ENCODE results near the gene SMO. TPM values are rescaled to one million over a fixed set of nuclear protein-coding genes. Genes with fewer than 3 reads are reported as not detected.
A peak's percentile ranks its signal among the peaks of the same experiment; 100 is the strongest.
"Not testable (repeated sequence)": the region's sequence is repeated elsewhere in the genome, so short reads cannot be mapped to it uniquely, and the experiment has no call there.

The SMO gene
- total RNA-seq, 2 donors from 2014 or later = not detected

GRCh38 chr7:129205987-129206785 lies 17.8 kb downstream of the SMO start:
- H3K27ac Mint-ChIP-seq = no peak overlapping the region
- H3K9me3 ChIP-seq (ENCODE audit: control insufficient read depth, low read length, poor library complexity, severe bottlenecking) = no peaks in the 10 kb centered on the region
- peak; percentile 35 for ATAC-seq
- H3K4me1 Mint-ChIP-seq = peaks cover 5% of the 10 kb centered on the region
- no peak for DNase-seq
- peaks cover 50% of the 10 kb centered on the region for H3K27me3 Mint-ChIP-seq
- H3K36me3 Mint-ChIP-seq (ENCODE audit: low read depth) = no peaks in the 10 kb centered on the region
- H3K4me3 Mint-ChIP-seq = no peak overlapping the region

GRCh38 chr7:129208667-129209066 lies 20.2 kb downstream of the SMO start:
- Mint-ChIP-seq H3K27ac (no peak overlapping the region), H3K36me3 (ENCODE audit: low read depth) (no peaks in the 10 kb centered on the region), H3K4me1 (peaks cover 5% of the 10 kb centered on the region), H3K27me3 (peaks cover 30% of the 10 kb centered on the region), H3K4me3 (no peak overlapping the region)
- DNase-seq (no peak), ATAC-seq (no peak)
- no peaks in the 10 kb centered on the region for H3K9me3 ChIP-seq (ENCODE audit: control insufficient read depth, low read length, poor library complexity, severe bottlenecking)

GRCh38 chr7:129209067-129209926 lies 20.9 kb downstream of the SMO start:
- H3K27me3 Mint-ChIP-seq = peaks cover 32% of the 10 kb centered on the region
- no peak for DNase-seq
- ATAC-seq = no peak

GRCh38 chr7:129210256-129210988 lies 22.0 kb downstream of the SMO start:
- no peak overlapping the region for H3K27ac Mint-ChIP-seq
- H3K4me1 Mint-ChIP-seq = peaks cover 8% of the 10 kb centered on the region
- no peak overlapping the region for H3K4me3 Mint-ChIP-seq
- ATAC-seq (peak; percentile 79), DNase-seq (peak in 2 of 3 donors; percentile 19 to 51)
- peaks cover 3% of the 10 kb centered on the region for H3K36me3 Mint-ChIP-seq (ENCODE audit: low read depth)
- H3K27me3 Mint-ChIP-seq = peaks cover 32% of the 10 kb centered on the region
- no peaks in the 10 kb centered on the region for H3K9me3 ChIP-seq (ENCODE audit: control insufficient read depth, low read length, poor library complexity, severe bottlenecking)

More at GRCh38 chr7:129209067-129209926, 20.9 kb downstream of the SMO start:
- Mint-ChIP-seq H3K4me3 (no peak overlapping the region), H3K36me3 (ENCODE audit: low read depth) (peaks cover 3% of the 10 kb centered on the region), H3K4me1 (peaks cover 8% of the 10 kb centered on the region), H3K27ac (no peak overlapping the region)
- no peaks in the 10 kb centered on the region for H3K9me3 ChIP-seq (ENCODE audit: control insufficient read depth, low read length, poor library complexity, severe bottlenecking)

DNA sequence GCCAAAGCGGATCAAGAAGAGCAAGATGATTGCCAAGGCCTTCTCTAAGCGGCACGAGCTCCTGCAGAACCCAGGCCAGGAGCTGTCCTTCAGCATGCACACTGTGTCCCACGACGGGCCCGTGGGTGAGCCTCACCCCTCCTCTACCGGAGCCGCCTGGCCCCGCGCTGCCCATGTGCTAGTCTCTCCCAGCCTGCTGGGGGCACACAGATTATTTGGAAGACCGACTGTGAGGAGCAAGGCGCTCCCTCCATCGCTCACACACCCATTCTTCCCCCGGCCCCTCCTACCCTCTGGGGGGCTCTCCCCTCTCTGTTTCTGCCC lies 22.5 kb downstream of the SMO start:
- ATAC-seq (no peak), DNase-seq (no peak)
- H3K27me3 Mint-ChIP-seq = peaks cover 32% of the 10 kb centered on the region
- H3K27ac Mint-ChIP-seq = no peak overlapping the region
- no peak overlapping the region for H3K4me3 Mint-ChIP-seq
- H3K9me3 ChIP-seq (ENCODE audit: control insufficient read depth, low read length, poor library complexity, severe bottlenecking) = no peaks in the 10 kb centered on the region
- peaks cover 5% of the 10 kb centered on the region for H3K4me1 Mint-ChIP-seq
- peaks cover 3% of the 10 kb centered on the region for H3K36me3 Mint-ChIP-seq (ENCODE audit: low read depth)

DNA sequence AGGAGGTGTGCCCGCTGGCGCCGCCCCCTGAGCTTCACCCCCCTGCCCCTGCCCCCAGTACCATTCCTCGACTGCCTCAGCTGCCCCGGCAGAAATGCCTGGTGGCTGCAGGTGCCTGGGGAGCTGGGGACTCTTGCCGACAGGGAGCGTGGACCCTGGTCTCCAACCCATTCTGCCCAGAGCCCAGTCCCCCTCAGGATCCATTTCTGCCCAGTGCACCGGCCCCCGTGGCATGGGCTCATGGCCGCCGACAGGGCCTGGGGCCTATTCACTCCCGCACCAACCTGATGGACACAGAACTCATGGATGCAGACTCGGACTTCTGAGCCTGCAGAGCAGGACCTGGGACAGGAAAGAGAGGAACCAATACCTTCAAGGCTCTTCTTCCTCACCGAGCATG lies 23.7 kb downstream of the SMO start:
- peaks cover 28% of the 10 kb centered on the region for H3K27me3 Mint-ChIP-seq
- peaks cover 5% of the 10 kb centered on the region for H3K4me1 Mint-ChIP-seq
- ATAC-seq (no peak), DNase-seq (no peak)
- H3K27ac Mint-ChIP-seq = no peak overlapping the region
- H3K36me3 Mint-ChIP-seq (ENCODE audit: low read depth) = peaks cover 3% of the 10 kb centered on the region
- no peaks in the 10 kb centered on the region for H3K9me3 ChIP-seq (ENCODE audit: control insufficient read depth, low read length, poor library complexity, severe bottlenecking)
- no peak overlapping the region for H3K4me3 Mint-ChIP-seq

DNA sequence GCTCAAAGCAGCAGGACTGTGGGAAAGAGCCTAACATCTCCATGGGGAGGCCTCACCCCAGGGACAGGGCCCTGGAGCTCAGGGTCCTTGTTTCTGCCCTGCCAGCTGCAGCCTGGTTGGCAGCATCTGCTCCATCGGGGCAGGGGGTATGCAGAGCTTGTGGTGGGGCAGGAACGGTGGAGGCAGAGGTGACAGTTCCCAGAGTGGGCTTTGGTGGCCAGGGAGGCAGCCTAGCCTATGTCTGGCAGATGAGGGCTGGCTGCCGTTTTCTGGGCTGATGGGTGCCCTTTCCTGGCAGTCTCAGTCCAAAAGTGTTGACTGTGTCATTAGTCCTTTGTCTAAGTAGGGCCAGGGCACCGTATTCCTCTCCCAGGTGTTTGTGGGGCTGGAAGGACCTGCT lies 24.2 kb downstream of the SMO start:
- ATAC-seq (no peak), DNase-seq (no peak)
- H3K9me3 ChIP-seq (ENCODE audit: control insufficient read depth, low read length, poor library complexity, severe bottlenecking) = no peaks in the 10 kb centered on the region
- Mint-ChIP-seq H3K4me3 (no peak overlapping the region), H3K4me1 (peaks cover 2% of the 10 kb centered on the region), H3K27me3 (peaks cover 25% of the 10 kb centered on the region), H3K27ac (no peak overlapping the region), H3K36me3 (ENCODE audit: low read depth) (peaks cover 3% of the 10 kb centered on the region)

DNA sequence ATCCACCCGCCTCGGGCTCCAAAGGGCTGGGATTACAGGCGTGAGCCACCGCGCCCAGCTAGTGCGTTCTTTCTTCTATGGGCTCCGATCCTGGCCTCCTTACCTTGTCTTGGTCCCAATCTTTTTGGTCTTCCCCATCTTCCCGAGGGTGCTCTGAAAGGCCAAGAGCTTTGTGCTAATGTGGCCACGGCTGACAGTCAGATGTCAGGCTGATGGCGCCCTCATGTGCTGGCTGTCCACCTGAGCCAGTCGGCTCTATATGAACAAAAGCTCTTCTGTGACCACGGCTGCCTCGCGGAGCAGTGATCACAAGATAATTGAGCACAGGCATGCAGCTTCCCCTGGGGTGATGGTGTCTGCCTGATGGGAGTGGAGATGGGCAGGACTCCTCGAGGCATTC lies 25.4 kb downstream of the SMO start:
- no peak for ATAC-seq
- peaks cover 2% of the 10 kb centered on the region for H3K4me1 Mint-ChIP-seq
- peaks cover 30% of the 10 kb centered on the region for H3K27me3 Mint-ChIP-seq
- H3K9me3 ChIP-seq (ENCODE audit: control insufficient read depth, low read length, poor library complexity, severe bottlenecking) = no peaks in the 10 kb centered on the region
- H3K27ac Mint-ChIP-seq = no peak overlapping the region
- H3K36me3 Mint-ChIP-seq (ENCODE audit: low read depth) = peaks cover 5% of the 10 kb centered on the region
- H3K4me3 Mint-ChIP-seq = no peak overlapping the region
- DNase-seq = no peak

DNA sequence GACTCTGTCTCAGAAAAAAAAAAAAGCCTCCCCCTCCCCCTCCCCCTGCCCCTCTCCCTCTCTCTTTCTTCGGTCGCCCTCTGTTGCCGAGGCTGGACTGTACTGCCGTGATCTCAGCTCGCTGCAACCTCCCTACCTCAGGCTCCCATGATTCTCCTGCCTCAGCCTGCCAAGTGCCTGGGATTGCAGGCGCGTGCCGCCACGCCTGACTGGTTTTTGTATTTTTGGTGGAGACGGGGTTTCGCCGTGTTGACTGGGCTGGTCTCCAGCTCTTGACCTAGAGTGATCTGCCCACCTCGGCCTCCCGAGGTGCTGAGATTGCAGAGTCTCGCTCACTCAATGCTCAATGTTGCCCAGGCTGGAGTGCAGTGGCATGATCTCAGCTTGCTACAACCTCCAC lies 27.3 kb downstream of the SMO start:
- not testable (repeated sequence) for H3K4me1 Mint-ChIP-seq; H3K4me3 Mint-ChIP-seq; ATAC-seq; DNase-seq; H3K36me3 Mint-ChIP-seq (ENCODE audit: low read depth); H3K9me3 ChIP-seq (ENCODE audit: control insufficient read depth, low read length, poor library complexity, severe bottlenecking); H3K27ac Mint-ChIP-seq
- peaks cover 15% of the 10 kb centered on the region for H3K27me3 Mint-ChIP-seq

DNA sequence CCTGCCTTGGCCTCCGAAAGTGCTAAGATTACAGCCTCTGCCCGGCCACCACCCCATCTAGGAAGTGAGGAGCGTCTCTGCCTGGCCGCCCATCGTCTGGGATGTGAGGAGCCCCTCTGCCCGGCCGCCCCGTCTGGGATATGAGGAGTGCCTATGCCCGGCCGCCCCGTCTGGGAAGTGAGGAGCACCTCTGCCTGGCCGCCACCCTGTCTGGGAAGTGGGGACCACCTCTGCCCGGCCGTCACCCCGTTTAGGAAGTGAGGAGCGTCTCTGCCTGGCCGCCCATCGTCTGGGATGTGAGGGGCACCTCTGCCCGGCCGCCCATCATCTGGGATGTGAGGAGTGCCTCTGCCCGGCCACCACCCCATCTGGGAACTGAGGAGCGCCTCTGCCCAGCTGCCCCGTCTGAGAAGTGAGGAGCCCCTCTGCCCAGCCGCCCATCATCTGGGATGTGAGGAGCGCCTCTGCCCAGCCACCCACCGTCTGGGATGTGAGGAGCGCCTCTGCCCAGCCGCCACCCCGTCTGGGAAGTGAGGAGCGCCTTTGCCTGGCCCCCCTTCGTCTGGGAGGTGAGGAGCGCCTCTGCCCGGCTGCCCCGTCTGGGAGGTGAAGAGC lies 27.8 kb downstream of the SMO start:
- not testable (repeated sequence) for H3K27ac Mint-ChIP-seq, DNase-seq

GRCh38 chr7:129216821-129217416 lies 28.5 kb downstream of the SMO start:
- not testable (repeated sequence) for ATAC-seq; H3K36me3 Mint-ChIP-seq (ENCODE audit: low read depth); H3K4me3 Mint-ChIP-seq; H3K9me3 ChIP-seq (ENCODE audit: control insufficient read depth, low read length, poor library complexity, severe bottlenecking); H3K4me1 Mint-ChIP-seq; H3K27me3 Mint-ChIP-seq; H3K27ac Mint-ChIP-seq; DNase-seq

More for the DNA sequence above, 27.8 kb downstream of the SMO start:
- not testable (repeated sequence) for H3K9me3 ChIP-seq (ENCODE audit: control insufficient read depth, low read length, poor library complexity, severe bottlenecking); H3K4me1 Mint-ChIP-seq; H3K4me3 Mint-ChIP-seq; H3K36me3 Mint-ChIP-seq (ENCODE audit: low read depth); ATAC-seq
- peaks cover 14% of the 10 kb centered on the region for H3K27me3 Mint-ChIP-seq

- no peaks in the 10 kb centered on the region for H3K9me3 ChIP-seq (ENCODE audit: control insufficient read depth, low read length, poor library complexity, severe bottlenecking)
- Mint-ChIP-seq H3K27me3 (peaks cover 9% of the 10 kb centered on the region), H3K4me3 (no peak overlapping the region), H3K27ac (no peak overlapping the region), H3K4me1 (peaks cover 8% of the 10 kb centered on the region), H3K36me3 (ENCODE audit: low read depth) (peaks cover 5% of the 10 kb centered on the region)
- ATAC-seq = peak; percentile 92
- DNase-seq = peak; percentile 58 to 71 (median 62)
Observed at GRCh38 chr7:129218514-129219062, 30.2 kb downstream of the SMO start.
